OCI-LY7 (cell line): Measurements from ENCODE around the gene PRR5L. TPM values are rescaled to one million over a fixed set of nuclear protein-coding genes. Genes with fewer than 3 reads are reported as not detected.

Experiments used
- BruUV-seq: library from RNA; stranded (reverse); fragments of 400-500 nt; replicated peaks from 2 replicates; lab custom pipeline; 2021; lab: Mats Ljungman, UMichigan
- CTCF ChIA-PET: fragments of 300-600 bp; sonication (Branson Sonifier 250); formaldehyde crosslinking; loops from one replicate; lab custom pipeline; 2022; ENCODE audit warnings: antibody characterized with exemption; ENCODE audit not compliant: unreplicated experiment; lab: Charles Lee
- POLR2A ChIA-PET: fragments of 300-600 bp; sonication (Branson Sonifier 250); formaldehyde crosslinking; loops from one replicate; lab custom pipeline; 2022; ENCODE audit warnings: antibody characterized with exemption; lab: Charles Lee
- DNase-seq: peaks from one replicate; pipeline ENCODE4 v3.0.0-alpha.2; 2015; ENCODE audit warnings: low spot score
- H2AFZ ChIP-seq: fragments of 200-600 bp; sonication (generic), shearing (Covaris generic); 2 replicates; pipeline ENCODE4 v1.6.1; 2014; ENCODE audit warnings: mild to moderate bottlenecking, antibody characterized with exemption, low read length, moderate library complexity
- H3K27ac ChIP-seq: fragments of 200-600 bp; sonication (generic); 2 replicates; pipeline ENCODE4 v1.5.1; 2014; ENCODE audit warnings: mixed run types, low read depth, mild to moderate bottlenecking, moderate library complexity, low read length, inconsistent platforms; ENCODE audit not compliant: poor library complexity, severe bottlenecking
- H3K36me3 ChIP-seq: fragments of 200-600 bp; sonication (generic); 2 replicates; pipeline ENCODE4 v1.6.1; 2014; ENCODE audit warnings: mild to moderate bottlenecking, antibody characterized with exemption, low read length, moderate library complexity, mixed read lengths; ENCODE audit not compliant: insufficient read depth
- H3K4me1 ChIP-seq: fragments of 200-600 bp; sonication (generic); 2 replicates; pipeline ENCODE4 v1.5.1; 2014; ENCODE audit warnings: mild to moderate bottlenecking, low read length; ENCODE audit not compliant: insufficient read depth, poor library complexity, severe bottlenecking
- H3K4me2 ChIP-seq: fragments of 200-600 bp; sonication (generic); 2 replicates; pipeline ENCODE4 v1.6.1; 2014; ENCODE audit warnings: mild to moderate bottlenecking, low read length
- H3K4me3 ChIP-seq: fragments of 200-600 bp; sonication (generic); 2 replicates; pipeline ENCODE4 v1.5.1; 2014; ENCODE audit warnings: mild to moderate bottlenecking, low read depth, low read length; ENCODE audit not compliant: poor library complexity, severe bottlenecking
- H3K79me2 ChIP-seq: fragments of 200-600 bp; sonication (generic); 2 replicates; pipeline ENCODE4 v1.6.1; 2016; ENCODE audit warnings: low read depth, mild to moderate bottlenecking, low read length, moderate library complexity, mixed read lengths; ENCODE audit not compliant: insufficient read depth
- H3K9me2 ChIP-seq: fragments of 200-600 bp; sonication (generic); 2 replicates; pipeline ENCODE4 v1.6.1; 2016; ENCODE audit warnings: mild to moderate bottlenecking, low read length, mixed read lengths; ENCODE audit not compliant: insufficient read depth
- H3K9me3 ChIP-seq: fragments of 200-600 bp; sonication (generic); 2 replicates; pipeline ENCODE4 v1.6.1; 2014; ENCODE audit warnings: mild to moderate bottlenecking, mixed run types, low read length, mixed read lengths
- H4K20me1 ChIP-seq: fragments of 200-600 bp; sonication (generic); 2 replicates; pipeline ENCODE4 v1.6.1; 2014; ENCODE audit warnings: mild to moderate bottlenecking, antibody characterized with exemption, low read length, moderate library complexity, mixed read lengths; ENCODE audit not compliant: insufficient read depth
- CTCF ChIP-seq: fragments of 200-600 bp; sonication (generic); conservative IDR thresholded peaks from 2 replicates; pipeline ENCODE4 v1.5.1; 2014; ENCODE audit warnings: mild to moderate bottlenecking, antibody characterized with exemption, low read length, moderate library complexity, mixed read lengths
- EZH2phosphoT487 ChIP-seq: fragments of 200-600 bp; sonication (generic); IDR thresholded peaks from 2 replicates; pipeline ENCODE4 v1.6.1; 2018; ENCODE audit warnings: low read depth, borderline replicate concordance, mild to moderate bottlenecking, mixed run types, antibody characterized with exemption, low read length, moderate library complexity, mixed read lengths
- intact Hi-C: fragments of 100-400 bp; cut with micrococcal nuclease; formaldehyde crosslinking; loops from one replicate; pipeline ENCODE4 v1.10.0; 2022; ENCODE audit not compliant: unreplicated experiment
- total RNA-seq, 2 experiments: library from RNA; depleted of rRNA in 1 of 2; stranded (reverse); fragments of >200 nt in 1 of 2; shearing (Covaris generic) in 1 of 2; gene quantifications; 2 replicates each; pipeline ENCODE4 v1.2.3, GENCODE V29; 2014 to 2022

The PRR5L gene
- total RNA-seq, 2 experiments from 2014 or later, result not detected

GRCh38 chr11:36469063-36469462, 173.0 kb downstream of the PRR5L start:
- no peaks in the 10 kb centered on the region for H3K9me3 ChIP-seq
- no peaks in the 10 kb centered on the region for H4K20me1 ChIP-seq
- H2AFZ ChIP-seq, result no peak overlapping the region
- no peak for DNase-seq
- intact Hi-C loops, result no loop called here
- H3K79me2 ChIP-seq, result no peaks in the 10 kb centered on the region
- no TSS peak for BruUV-seq
- no peak overlapping the region for H3K4me3 ChIP-seq
- TF ChIP-seq EZH2phosphoT487, result no peak
- TF ChIP-seq CTCF, result peak; percentile 61
- H3K4me2 ChIP-seq, result no peak overlapping the region
- H3K27ac ChIP-seq, result no peak overlapping the region
- no peaks in the 10 kb centered on the region for H3K9me2 ChIP-seq
- ChIA-PET CTCF (no interaction called here), POLR2A (no interaction called here)
- H3K36me3 ChIP-seq, result no peaks in the 10 kb centered on the region
- no peaks in the 10 kb centered on the region for H3K4me1 ChIP-seq

DNA sequence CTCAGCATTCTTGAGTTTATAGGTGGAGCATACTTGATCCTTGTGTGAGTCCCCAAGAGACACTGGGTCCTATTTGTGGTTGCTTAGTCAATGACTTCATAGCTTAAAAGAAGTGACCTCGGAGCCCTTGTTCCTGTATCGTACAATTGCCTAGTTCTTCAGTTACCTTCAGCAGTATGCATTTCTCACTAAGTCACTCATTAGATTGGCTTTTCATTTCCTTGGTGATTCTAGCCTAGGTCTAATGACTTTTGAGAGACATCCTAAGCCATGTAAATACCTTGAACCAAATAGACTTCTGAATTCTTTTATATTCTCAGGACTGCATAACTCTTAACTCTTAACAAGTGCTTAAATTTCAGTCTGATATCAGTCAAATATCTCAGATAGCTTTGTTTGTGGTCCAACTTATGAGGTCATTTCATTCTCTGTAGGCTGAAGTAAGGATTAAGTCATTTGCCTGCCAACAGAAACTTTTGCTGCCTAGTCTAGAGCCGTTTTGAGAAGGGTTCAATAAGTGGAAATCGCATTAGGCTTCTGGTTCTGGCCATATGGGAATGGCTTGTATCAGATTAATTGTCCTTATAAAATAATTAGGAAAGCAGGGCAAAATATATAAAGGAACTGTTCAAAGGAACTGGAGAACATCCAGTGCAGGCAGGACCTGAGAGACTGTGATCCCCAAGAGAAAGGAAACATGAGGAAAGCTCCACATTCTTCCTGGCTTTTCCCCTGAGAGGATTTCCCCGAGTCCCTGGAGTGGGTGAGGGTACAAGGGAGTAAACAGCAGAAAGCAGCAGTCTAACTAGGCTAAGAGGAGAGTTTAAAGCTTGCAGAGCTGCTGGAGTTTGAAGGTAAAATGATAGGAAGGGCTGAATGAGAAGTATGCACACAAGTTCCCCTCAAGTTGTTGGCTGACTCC, 174.1 kb downstream of the PRR5L start:
- intact Hi-C loops, result no loop called here
- no peaks in the 10 kb centered on the region for H4K20me1 ChIP-seq
- CTCF ChIA-PET, result no interaction called here
- no peak overlapping the region for H2AFZ ChIP-seq
- no TSS peak for BruUV-seq
- no peak overlapping the region for H3K27ac ChIP-seq
- no peaks in the 10 kb centered on the region for H3K9me2 ChIP-seq
- no peaks in the 10 kb centered on the region for H3K79me2 ChIP-seq
- H3K9me3 ChIP-seq, result no peaks in the 10 kb centered on the region
- TF ChIP-seq EZH2phosphoT487 (no peak), CTCF (no peak)
- POLR2A ChIA-PET, result no interaction called here
- DNase-seq, result no peak
- no peak overlapping the region for H3K4me2 ChIP-seq
- no peaks in the 10 kb centered on the region for H3K36me3 ChIP-seq
- H3K4me3 ChIP-seq, result no peak overlapping the region
- H3K4me1 ChIP-seq, result no peaks in the 10 kb centered on the region

DNA sequence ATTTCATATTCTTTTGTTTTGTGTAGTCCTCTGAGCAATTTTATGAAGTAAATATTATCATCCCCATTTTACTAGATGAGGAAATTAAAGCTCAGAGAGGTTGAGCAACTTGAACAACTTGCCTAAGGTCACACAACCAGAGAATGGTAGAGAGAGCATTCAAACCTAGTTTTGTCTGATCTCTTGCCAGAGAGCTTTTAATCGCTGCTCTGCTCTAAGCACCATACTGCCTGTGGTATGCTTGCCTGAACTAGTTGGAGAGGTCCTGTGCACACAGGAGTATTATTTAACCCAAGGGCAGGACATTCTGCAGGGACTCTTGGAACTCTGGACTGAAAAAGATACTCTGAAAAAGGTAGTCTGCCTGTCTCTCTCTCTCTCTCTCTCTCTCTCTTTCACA, 175.5 kb downstream of the PRR5L start:
- BruUV-seq, result no TSS peak
- intact Hi-C loops, result no loop called here
- no peak overlapping the region for H3K27ac ChIP-seq

More for the DNA sequence above, 175.5 kb downstream of the PRR5L start:
- Histone ChIP-seq H3K9me2 (no peaks in the 10 kb centered on the region), H3K4me1 (no peaks in the 10 kb centered on the region), H3K36me3 (no peaks in the 10 kb centered on the region), H3K4me2 (no peak overlapping the region), H4K20me1 (no peaks in the 10 kb centered on the region), H3K4me3 (no peak overlapping the region), H3K79me2 (no peaks in the 10 kb centered on the region), H3K9me3 (no peaks in the 10 kb centered on the region), H2AFZ (no peak overlapping the region)
- ChIA-PET CTCF (no interaction called here), POLR2A (no interaction called here)
- no peak for DNase-seq
- no peak for TF ChIP-seq CTCF
- TF ChIP-seq EZH2phosphoT487, result no peak
